ENCODE data around the gene MBTD1. TPM values are rescaled to one million over a fixed set of nuclear protein-coding genes. Genes with fewer than 3 reads are reported as not detected.

The MBTD1 gene
- total and polyA plus RNA-seq, 2 experiments from 2014 or later: 19.1 to 63.9 TPM

- TF ChIP-seq ZNF462 (CRISPR knock-in tag; IDR thresholded peaks at IDR 0.05) (no peak), NANOG (IDR thresholded peaks at IDR 0.05; ENCODE audit: borderline replicate concordance) (no peak), ZNF331 (CRISPR knock-in tag; IDR thresholded peaks at IDR 0.05; ENCODE audit: low read depth) (no peak)
Measured at GRCh38 chr17:51256101-51256500, 3.7 kb downstream of the MBTD1 start (continued).

GRCh38 chr17:51255673-51256072, 4.2 kb downstream of the MBTD1 start:
- Histone ChIP-seq H4K20me1 (replicated peaks; ENCODE audit: insufficient read depth) (peaks cover 43% of the 10 kb centered on the region), H3F3A (replicated peaks; ENCODE audit: low read depth) (no peaks in the 10 kb centered on the region), H3K27me3 (ENCODE audit: insufficient read depth) (no peaks in the 10 kb centered on the region), H3K4me1 (ENCODE audit: insufficient read depth) (peaks cover 13% of the 10 kb centered on the region), H3K4me3 (no peak overlapping the region), H2AFZ (no peak overlapping the region), H3K4me2 (no peak overlapping the region), H3K79me2 (replicated peaks; ENCODE audit: insufficient read depth) (peaks cover 90% of the 10 kb centered on the region), H3K27ac (ENCODE audit: low read depth) (no peak overlapping the region), H3K9me2 (ENCODE audit: insufficient read depth) (no peaks in the 10 kb centered on the region), H3K36me3 (ENCODE audit: insufficient read depth) (peaks cover 17% of the 10 kb centered on the region)
- DNase-seq (ENCODE audit: low spot score) (no peak), ATAC-seq (no peak)
- Mint-ChIP-seq H3K4me1 (peaks cover 21% of the 10 kb centered on the region; the same call in 2 of the 3 replicates), H3K9me3 (no peaks in the 10 kb centered on the region), H3K27me3 (ENCODE audit: insufficient read depth, low read depth, poor library complexity) (peaks cover 3% of the 10 kb centered on the region), H3K27ac (no peak overlapping the region), H3K4me3 (no peak overlapping the region), H3K36me3 (ENCODE audit: low read depth) (peaks cover 82% of the 10 kb centered on the region)
- TF ChIP-seq ZNF114 (CRISPR knock-in tag; IDR thresholded peaks at IDR 0.05): no peak
- no peak for TF ChIP-seq ZNF331 (CRISPR knock-in tag; IDR thresholded peaks at IDR 0.05; ENCODE audit: low read depth)
- no peak for TF ChIP-seq NANOG (IDR thresholded peaks at IDR 0.05; ENCODE audit: borderline replicate concordance)
- TF ChIP-seq POLR2AphosphoS5 (IDR thresholded peaks at IDR 0.05; ENCODE audit: low read depth): no peak
- no peak for TF ChIP-seq JUNB (IDR thresholded peaks at IDR 0.05; ENCODE audit: unreplicated experiment)
- no peak for TF ChIP-seq ETS1 (IDR thresholded peaks at IDR 0.05)
- TF ChIP-seq EZH2phosphoT487 (IDR thresholded peaks at IDR 0.05; ENCODE audit: unreplicated experiment): no peak
- no peak for TF ChIP-seq CTCF (conservative IDR thresholded peaks at IDR 0.05; ENCODE audit: low read depth in 2 of 2)
